NCI-H1092 treated with DMSO at 0.1 percent for 48 hours (cell line): ENCODE measurements around the gene LIN54.
"Not testable (repeated sequence)": the region's sequence is repeated elsewhere in the genome, so short reads cannot be mapped to it uniquely, and the experiment has no call there.

Experiments used
- DNase-seq: peaks from one replicate; lab custom pipeline; 2025; lab: John Stamatoyannopoulos, UW

LIN54 gene

DNA sequence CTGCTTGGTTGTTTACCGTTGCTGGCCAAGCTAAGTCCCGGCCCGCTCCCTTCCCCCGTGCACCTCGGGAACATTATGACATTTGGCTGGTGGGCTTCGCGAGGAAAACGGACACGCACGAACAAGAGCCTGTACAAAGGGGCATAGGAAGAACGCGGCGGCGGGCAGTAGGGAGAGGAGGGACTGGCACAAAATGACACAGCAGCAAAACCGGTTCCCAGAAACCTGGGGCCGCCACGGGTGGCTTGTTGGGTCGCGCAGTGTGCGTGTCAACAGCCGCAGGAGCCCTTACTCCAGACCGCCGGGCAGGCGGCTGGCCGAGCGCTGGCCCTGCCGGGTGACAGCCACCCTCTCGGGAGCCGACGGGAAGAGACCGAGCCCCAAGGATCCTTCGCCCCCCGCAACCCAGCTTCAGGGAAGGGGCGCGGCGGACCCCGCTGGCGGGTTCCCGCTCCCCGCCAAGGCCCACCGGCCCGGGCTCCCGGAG is 1.6 kb upstream of the LIN54 start:
- DNase-seq: peak; percentile 36

DNA sequence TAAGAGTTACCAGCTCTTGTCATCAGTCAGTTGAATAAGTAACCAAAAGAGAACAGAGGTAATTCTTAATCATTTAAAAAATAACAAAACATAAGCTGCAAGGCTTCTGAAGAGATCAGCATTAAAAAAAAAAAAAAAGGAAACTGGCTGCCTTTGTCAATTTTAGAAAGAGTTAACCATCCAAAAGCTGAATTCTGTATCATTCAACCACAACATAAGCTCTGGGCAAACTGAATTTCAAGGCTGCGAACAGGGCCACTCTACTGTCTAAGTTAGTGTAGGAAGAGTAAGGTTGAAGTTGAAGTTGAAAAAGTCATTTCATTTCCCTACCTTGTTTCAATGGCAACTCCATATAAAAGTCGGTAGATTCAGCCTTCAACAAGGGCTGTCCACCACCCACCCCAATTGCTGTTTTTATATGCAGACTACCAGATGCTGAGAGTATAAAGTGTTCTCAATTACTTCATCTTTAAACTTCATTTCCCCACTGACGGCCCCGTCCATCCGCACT is 1.1 kb upstream of the LIN54 start:
- peak; percentile 27 for DNase-seq

DNA sequence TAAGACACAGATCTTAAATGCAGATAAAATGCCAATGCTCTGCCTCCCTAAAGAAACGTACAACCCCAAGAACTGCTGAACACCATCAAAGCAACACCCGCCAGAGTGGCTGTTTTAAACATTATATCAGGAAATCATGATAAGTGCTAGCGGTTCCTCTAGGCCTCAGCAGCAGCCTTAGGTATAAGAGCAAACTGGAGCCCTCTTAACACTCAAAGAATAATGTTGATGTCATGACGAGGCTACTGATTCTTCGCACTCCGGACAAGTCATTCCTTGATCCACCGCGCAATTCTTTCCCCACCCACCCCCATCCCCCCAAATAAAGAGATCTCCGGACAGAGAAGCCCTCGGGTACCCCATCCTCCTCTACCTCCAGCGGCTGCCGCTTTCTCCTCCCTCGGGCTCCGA is 507 bp downstream of the LIN54 start:
- peak; percentile 15 for DNase-seq

DNA sequence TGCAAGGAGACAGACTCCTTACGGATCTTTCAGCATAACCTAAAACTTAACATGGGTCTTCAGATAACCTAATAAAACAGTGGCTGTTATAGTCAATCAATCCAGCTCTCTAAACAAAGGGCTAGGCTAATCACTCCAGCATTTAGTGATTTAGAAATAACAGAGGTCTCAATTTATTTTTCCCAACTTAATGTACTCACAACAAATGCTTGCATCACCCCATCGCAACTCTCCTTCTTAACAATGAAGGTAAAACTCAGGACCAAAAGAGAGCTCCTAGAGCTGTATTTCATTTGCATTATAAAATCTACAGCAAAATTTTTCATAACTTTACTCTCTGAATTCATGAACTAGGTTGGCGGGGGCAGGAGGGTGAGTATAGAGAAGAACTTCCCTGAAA is 1.1 kb downstream of the LIN54 start:
- no peak for DNase-seq

DNA sequence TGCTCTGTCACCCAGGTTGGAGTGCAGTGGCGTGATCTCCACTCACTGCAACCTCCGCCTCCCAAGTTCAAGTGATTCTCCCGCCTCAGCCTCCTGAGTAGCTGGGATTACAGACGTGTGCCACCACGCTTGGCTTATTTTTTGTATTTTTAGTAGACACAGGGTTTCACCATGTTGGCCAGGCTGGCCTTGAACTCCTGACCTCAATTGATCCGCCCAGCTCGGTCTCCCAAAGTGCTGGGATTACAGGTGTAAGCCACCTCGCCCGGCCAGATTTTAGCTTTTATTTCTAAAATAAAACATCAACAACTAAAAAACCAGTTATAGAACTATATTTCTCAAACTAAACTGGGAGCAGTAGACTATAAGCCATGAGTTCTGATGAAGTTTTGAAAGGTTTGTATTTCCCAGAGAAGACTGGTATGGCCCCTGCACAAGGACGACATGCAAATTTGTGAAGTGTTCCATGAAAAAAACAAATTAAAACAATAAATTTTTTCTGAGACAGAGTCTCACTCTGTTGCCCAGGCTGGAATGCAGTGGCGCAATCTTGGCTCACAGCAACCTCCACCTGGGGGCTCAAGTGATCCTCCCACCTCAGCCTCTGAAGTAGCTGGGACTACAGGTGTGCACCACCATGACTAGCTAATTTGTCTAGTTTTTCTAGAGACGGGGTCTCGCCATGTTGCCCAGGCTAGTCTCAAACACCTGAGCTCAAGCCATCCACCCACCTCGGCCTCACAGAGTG is 7.4 kb downstream of the LIN54 start:
- DNase-seq: not testable (repeated sequence)

DNA sequence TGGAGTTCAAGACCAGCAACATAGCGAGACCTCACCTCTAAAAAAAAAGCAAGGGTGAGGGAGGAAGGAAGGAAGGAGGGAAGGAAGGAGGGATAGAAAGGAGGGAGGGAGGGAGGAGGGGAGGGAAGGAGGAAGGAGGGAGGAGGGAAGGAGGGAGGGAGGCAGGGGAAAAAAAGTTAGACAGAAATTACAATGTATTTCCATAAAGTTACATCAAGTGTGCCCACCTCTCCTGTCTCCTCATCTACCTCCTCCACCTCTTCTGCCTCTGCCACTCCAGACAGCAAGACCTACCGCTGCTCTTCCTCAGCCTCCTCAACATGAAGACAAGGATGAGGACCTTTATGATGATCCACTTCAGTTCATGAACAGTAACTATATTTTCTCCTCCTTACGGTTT is 8.3 kb downstream of the LIN54 start:
- no peak for DNase-seq

DNA sequence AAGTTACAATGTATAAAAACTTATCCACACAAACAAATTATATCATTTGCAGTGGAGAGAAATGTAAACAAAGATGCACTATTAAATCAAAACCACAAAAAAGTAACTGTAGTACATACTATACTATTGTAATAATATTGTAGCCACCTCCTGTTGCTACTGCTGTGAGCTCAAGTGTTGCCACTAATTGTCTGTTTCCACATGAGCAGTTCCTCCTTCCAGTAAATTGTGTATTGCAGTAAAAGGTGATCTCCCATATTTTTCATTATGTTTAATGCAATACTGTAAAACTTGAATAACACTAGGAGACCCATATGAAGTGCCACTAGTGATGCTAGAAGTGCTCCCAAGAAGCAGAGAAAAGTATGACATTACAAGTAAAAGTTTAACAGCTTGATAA is 11.7 kb downstream of the LIN54 start:
- DNase-seq: peak; percentile 0

DNA sequence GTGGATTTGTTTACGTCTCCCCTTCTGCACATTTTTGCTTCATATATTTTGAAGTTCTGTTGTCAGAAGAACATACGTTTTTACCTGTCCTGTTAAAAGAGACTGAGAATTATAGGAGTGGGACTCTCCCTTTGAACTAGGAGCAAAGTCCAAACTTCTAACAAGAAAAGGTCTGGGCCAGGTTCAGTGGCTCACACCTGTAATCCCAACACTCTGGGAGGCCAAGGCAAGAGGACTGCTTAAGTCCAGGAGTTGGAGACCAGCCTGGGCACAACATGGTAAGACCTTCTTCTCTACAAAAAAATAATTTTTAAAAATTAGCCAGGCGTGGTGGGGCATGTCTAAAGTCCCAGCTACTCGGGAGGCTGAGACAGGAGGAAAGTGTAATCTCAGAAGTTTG is 15.8 kb downstream of the LIN54 start:
- DNase-seq: no peak

DNA sequence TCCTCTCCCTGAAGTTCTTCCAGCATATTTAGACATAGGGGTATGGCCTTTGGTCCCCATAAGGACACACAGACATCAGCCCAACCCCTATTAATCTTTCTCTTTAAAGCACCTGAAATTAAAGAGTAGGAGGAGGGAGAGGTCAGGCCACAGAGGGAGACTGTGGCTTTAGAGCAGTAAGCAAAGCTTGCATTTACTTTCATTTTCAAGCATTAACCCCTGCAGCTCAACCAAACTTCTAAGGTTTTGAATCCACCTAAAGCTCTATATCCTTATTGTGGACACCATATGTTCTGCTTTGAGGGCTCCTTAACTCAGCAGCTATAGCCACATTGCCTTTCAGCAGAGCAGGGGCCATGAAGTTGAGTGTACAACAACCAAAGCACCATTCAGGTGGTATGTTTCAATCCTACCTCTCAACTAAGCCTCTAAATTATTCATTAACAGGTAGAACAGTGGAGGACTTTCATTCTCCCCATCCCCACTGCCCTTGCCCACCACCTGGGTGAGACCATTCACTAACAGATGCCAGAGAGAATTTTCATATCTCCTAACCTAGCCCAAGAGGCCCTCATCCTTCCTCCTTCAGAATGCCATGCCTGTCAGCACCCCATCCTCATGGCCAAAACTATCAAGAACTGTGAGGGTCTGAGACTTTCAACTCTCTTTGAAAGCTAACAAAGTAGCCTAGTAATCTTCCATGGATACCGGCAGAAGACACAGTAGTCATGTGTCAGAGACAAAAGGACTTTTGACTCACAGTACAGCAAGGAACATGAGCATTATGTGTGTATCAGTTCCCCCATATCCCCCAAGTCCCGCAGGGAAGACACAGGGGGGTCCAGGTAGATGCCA is 20.8 kb downstream of the LIN54 start:
- DNase-seq: no peak

DNA sequence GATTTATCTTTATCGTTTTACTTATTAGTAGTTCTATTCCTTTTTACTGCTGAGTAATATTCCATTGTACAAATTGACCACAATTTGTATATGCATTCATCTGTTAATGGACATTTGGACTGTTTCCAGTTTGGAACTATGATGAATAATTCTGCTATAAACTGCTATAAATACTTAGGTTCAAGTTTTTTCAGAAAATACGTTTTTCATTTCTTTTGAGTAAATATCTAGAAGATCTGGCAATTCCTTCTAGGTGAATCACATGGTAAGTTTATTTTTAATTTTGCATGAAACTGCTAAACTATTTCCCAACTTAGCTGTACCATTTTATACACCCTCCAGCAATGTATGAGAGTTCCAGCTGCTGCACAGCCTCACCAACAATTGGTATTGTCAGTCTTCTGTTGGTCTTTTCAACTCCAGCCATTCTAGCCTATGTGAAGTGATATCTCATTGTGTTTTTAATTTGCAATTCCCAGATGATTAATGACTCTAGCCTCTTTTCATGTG is 22.2 kb downstream of the LIN54 start:
- no peak for DNase-seq

DNA sequence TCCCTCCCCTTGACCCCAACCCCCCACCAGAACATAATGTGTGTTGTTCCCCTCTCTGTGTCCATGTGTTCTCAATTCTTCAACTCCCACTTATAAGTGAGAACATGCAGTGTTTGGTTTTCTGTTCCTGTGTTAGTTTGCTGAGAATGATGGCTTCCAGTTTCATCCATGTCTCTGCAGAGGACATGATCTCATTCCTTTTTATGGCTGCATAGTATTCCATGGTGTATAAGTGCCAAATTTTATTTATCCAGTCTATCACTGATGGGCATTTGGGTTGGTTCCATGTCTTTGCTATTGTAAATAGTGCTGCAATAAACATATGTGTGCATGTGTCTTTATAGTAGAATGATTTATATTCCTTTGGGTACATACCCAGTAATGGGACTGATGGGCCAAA is 23.1 kb downstream of the LIN54 start:
- not testable (repeated sequence) for DNase-seq

DNA sequence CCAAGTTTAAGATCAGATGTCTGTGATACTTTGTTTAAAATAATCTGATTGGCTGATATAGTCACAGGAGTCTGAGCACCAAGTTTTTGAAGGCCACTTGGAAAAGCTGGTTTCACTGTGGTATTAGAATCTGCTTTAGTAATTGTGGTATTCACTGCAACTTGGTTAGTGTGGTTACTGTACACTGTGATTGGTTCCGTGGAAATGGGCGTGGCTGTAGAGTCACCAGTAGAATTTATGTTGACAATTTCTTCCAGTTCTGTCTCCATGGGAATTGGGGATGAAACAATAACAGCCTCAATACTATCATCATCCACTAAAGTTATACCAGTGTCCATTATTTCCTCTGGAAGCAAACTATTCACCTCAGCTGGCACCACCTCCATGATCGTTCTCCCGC is 26.2 kb downstream of the LIN54 start:
- DNase-seq: no peak

DNA sequence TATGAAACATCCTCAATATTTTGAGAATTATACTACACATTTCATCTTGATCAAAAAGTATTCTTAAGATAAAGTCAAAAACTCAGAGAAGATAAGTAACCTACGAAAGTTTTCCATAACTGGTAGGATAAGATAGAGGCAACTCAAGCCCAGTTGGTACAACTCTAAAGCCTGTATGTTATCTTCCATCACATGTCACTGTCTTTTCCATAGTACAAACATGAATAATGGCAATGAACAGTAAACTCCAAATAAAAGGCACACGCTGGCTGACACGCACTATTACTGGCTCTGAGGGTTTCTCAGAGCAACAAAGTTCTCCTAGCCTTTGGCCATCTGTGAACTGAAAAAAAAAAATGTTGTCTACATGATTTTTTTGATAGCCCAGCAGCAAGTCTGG is 27.2 kb downstream of the LIN54 start:
- no peak for DNase-seq

DNA sequence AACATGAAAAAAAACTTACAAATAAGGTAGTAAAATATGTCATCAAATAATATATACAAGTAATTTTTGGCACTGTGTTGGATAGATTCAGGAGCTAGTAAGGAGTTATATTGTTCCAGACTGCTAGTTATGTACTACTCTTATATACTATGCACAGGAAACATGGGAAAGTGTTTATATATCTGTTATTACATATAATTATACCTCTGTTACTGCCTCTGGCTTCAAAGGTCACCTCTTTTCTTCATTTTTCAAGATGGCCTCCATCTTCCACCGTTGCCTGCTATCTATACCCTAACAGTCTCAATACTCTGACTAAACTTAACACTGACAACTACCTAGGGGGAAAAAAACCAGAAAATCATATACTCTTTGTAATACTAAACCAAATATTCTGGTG is 29.5 kb downstream of the LIN54 start:
- no peak for DNase-seq

DNA sequence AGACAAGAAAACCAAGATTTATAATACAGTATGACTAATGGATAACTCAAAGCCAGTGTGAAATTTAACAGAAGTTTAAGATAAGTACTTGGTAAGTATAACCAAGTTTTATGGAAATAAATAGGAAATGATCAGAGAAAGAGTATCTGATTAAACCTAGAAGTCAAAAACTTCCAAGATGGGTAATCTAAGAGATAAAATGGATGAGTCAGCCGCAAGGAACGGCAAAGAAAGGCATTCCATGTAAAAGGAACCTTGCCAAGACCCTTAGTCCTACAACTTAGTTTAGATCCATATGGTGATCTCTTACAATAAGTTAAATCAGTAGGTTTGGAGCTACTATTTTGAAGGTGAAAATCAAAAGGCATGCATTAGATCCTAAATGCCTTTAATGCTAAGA is 34.8 kb downstream of the LIN54 start:
- no peak for DNase-seq

DNA sequence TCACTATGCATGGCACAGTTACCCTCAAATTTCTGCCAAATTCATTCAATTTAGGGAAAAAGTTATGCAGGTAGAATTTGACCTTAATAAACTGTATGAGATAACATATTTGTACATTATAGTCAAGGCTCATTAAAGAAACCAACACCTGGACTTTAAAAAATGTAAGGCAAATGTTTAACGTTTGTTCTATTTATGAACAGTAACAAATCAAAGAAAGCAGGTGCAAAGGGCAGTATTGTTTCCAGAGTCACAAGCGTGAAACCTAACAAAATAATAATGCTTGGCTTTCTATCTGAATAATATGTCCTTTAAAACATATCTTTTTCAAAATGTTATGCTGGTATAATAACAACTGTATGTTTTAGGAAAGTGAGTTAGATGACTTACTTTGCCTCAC is 41.2 kb downstream of the LIN54 start:
- DNase-seq: no peak

DNA sequence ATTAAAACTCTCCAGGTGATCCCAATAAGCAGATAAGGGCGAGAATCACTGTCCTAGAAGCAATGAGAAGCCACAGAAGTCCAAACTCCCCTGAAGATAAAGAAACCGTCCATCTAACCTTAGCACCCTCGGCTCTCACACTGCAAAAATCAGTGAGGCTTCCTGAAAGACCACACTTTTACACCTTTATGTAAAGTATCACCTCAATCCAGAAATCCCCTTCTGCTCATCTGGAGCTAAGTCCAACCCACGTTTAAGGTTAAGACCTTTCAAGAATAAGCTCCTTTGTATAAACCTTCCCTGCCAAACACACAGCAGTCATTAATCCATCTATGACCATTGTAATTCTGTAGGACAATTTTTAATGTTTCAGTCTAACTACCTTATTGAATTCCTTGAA is 41.7 kb downstream of the LIN54 start:
- DNase-seq: no peak

DNA sequence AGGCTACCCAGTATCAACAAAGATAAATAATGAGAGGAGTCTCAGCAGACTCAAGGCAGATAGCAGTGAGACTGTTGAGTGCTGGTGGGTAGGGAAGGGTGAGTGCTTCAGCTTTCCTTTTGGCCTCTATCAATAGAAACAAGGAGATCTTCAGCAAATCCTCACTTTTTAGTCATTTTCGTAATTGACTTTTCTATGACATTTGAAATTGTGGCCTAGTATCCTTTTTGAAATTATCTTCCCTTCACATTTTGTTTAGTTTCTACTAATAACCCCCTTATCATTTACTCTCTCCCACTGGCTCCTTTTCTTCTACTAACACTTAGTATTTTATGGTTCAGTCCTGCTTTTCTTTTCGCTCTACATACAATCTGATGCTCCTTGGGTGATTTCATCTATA is 44.9 kb downstream of the LIN54 start:
- DNase-seq: no peak

DNA sequence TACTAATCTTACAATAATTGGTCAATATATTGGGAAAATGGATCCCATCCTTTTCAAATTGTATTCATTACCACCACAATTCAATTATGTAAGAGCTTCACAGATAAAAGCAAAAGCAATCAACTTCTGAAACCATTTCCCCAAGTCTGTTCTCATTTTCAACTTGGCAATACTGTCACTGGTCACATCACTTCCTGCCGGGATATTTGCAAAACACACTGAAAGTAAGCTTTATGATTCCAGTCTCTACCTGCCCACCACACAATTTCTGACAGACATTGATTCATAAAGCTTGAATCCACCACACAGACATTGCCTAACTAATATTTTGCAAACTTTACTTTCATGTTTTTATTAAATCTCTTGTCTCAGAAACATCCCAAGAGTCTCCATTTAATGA is 53.6 kb downstream of the LIN54 start:
- DNase-seq: no peak

DNA sequence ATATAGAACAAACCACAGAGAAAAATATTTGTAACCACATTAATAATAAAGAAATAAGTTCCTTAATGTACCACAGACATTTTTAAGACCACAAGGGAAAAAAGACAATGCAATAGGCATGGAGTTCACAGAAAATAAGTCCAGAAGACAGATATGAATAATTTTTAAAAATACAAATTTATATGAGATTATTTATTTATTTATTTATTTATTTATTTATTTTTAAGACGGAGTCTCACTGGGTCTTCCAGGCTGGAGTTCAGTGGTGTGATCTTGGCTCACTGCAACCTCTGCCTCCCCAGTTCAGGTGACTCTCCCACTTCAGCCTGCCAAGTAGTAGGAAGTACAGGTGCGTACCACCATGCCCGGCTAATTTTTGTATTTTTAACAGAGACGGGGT is 56.4 kb downstream of the LIN54 start:
- no peak for DNase-seq

DNA sequence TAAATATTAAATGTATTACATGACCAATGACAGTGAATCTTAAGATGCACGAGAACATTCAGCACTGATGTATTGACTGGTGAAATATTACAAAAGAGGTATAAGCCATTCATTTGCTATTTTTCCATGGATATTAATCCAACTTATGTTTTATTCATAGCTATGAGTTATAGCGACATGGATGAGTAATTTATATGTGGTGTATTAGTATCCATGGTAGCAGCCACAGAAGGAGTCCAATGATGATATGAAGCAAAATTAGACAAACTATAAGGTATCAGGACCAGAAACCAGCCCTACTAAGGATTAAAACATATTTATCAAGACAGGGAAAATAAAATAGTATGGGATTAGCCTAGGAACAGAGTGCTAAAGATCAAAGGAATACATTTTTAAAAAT is 59.4 kb downstream of the LIN54 start:
- no peak for DNase-seq

DNA sequence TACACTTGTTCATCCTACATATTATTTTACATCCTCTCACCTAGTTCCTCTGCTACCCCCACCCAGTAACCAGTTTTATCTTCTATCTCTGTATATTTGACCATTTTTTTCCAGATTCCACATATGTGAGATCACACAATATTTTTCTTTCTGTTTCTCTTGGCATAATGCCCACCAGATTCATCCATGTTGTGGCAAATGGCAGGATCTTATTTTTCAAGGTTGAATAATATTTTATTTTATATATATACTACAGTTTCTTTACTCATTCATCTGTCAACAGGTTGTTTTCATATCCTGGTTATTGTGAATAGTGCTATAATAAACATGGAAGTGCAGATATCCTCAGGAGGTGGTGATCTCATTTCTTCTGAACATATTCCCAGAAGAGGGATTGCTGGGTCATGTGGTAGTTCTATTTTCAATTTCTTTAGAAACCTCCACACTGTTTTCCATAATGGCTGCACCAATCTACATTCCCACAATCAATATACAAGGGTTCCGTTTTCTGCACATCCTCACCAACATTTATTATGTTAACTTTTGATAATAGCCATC is 61.9 kb downstream of the LIN54 start:
- no peak for DNase-seq

DNA sequence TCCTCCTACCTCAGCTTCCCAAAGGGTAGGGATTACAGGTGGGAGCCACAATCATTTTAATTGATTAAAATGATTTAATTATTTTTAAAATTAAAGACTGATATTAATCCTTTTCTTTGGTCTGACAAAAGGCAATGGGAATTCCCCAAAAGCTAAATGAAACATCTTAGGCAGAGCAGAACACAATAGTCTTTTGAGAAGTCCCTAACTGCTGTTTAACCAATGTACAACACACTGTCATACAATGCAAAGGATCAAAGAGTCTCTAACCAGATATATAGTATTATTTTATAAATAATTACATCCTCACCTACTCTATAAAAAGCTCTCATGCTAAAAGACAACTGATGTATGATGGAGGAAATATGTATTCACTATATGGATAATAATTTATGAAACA is 63.1 kb downstream of the LIN54 start:
- DNase-seq: no peak
